NCI-H524 treated with DMSO at 0.1 percent for 48 hours (cell line): Measurements from ENCODE around the gene IGFALS.

ENCODE experiments used
- DNase-seq: peaks from one replicate; lab custom pipeline; 2025; lab: John Stamatoyannopoulos, UW

The IGFALS gene

DNA sequence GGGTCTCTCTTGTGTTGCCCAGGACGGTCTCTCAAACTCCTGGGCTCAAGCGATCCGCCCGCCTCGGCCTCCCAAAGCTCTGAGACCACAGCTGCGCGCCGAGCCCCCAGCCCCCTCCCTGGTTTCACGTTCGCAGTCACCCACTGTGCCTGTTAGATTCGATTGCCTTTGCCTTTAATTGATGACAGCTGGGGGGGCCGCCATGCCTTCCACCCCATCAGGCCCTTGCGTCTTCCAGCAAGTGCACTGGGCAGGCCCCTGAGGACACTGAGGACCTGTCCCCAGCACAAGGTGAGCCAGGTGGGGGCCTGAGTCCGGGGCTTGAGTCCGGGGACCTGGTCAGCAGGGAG, 3.3 kb downstream of the IGFALS start:
- DNase-seq: no peak

DNA sequence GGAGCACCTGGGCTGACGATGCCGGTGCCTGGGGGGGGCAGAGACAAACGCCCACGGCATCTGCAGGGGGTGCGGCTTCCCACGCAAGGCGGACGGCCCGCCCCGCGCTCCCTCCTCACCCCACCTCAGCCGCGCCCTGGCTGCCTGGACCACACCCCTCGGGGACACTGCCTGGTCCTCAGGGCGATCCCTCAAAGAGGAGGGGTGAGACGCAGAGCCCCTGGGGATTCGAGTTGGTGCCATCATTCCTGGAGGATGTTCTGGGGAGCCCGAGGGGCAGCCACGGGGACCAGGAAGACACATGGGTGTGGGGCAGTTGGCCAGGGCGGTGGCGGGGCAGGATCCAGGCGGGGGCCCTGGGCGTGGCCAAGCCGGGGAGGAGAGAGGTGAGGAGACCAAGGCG, 3.9 kb downstream of the IGFALS start:
- DNase-seq: no peak

DNA sequence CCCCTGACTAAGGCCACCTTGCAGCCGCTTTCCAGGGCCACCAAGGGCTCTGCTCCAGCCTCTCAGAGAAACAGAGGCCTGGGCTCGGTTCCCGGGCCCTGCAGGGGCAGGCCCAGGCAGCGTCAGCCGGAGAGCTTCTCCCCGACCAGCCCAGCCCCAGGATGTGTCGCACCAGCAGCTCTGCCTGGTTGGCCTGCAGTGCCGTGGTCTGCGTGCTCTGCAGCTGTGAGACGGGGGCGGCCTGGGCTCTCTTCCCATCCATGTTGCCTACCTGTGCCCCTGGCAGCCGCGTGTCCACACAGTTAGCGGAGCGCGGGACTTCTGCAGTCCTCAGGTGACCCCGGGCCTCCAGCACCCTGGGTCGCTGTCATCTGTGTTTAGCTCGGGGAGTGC, 4.8 kb downstream of the IGFALS start:
- no peak for DNase-seq

DNA sequence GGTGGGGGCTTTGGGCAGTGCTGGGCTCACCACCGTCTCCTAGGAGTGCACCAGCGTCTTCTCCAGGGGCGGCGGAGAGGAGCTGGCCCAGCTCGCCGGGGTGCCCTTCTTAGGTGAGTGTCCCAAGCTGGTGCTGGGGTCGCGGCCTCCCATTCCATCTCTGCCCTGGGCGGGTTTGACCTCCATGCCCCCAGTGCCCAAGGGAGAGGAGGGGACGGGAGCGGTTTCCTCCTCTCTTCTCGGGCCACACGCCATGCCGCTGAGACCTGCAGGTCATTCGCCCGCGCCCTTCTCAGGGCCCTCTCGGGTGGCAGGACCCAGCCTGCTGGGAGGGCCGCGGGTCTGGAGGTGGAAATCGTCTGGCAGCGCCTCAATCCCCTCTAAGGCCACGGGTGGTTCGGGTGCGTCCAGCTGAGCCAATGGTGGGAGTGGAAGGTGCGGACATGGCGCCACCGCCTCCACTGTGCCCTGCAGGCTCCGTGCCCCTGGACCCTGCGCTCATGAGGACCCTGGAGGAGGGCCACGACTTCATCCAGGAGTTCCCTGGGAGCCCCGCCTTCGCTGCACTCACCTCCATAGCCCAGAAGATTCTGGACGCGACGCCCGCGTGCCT, 5.3 kb downstream of the IGFALS start:
- no peak for DNase-seq

DNA sequence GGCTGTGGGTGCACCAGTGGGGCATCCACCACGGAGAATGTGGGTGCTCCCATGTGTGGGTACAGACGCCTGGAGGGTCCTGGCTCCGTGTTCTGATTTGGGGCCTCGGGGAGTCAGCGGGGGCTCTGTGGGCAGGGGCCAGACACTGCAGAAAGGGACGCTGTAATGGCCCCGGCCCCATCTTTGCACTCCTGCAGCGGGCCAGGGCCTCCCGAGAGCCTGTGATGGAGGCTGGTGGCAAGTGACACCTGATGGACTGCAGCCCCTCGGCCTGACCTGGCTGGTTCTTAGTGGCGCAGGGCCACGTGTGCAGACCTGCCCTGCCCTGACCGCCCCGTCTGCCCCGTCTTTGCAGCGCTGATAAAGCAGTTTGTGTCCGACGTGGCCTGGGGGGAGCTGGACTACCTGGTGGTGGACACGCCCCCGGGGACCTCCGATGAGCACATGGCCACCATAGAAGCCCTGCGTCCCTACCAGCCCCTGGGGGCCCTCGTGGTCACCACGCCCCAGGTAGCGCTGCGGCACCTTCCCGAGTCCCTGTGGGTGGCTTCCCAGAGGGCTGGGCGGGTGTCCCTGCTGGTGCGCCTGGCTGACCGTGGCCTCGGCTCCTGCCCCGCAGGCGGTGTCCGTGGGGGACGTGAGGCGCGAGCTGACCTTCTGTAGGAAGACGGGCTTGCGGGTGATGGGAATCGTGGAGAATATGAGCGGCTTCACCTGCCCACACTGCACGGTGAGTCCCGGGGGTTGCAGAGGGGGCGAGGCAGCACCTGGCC, 6.0 kb downstream of the IGFALS start:
- DNase-seq: no peak

DNA sequence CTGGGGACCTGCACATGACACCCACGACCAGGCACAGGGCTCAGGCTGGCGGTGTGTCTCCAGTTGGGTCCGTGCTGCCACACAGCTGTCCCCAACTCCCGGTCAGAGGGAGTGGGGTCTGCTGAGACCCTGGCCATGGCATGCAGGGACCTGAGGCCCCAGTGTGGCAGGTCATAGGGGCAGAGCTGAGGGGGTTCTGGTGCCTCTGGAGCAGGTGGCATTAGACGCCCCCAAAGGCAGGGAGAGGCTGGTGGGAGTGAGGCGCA, 6.5 kb downstream of the IGFALS start:
- DNase-seq: no peak

DNA sequence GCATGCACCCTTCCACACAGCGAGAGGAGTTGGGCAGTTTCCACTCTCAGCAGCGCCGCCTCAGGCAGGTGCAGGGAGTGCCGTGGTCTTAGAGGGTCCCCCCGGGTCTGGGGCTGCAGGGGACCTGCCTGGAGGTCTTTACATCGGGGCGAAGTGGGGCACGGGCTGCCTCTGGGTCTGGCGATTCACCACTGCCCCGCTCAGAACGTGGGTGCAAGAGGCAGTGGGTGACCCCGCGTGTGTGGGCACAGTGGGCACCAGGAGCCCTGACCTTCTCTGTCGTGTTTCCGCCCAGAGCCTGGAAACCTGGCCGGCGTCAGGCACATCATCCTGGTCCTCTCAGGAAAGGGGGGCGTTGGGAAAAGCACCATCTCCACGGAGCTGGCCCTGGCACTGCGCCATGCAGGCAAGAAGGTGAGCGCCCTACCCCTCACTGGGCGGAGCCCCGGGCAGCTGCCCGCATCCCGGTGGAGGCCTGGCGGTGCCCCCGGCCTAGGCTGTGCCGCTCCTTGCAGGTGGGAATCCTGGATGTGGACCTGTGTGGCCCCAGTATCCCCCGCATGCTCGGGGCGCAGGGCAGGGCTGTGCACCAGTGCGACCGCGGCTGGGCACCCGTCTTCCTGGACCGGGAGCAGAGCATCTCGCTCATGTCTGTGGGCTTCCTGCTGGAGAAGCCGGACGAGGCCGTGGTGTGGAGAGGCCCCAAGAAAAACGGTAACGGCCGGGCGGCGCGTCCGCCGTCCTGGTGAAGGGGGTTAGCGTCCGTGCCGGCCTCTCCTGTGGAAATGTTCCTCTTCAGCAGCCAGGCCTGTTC, 7.1 kb downstream of the IGFALS start:
- no peak for DNase-seq

DNA sequence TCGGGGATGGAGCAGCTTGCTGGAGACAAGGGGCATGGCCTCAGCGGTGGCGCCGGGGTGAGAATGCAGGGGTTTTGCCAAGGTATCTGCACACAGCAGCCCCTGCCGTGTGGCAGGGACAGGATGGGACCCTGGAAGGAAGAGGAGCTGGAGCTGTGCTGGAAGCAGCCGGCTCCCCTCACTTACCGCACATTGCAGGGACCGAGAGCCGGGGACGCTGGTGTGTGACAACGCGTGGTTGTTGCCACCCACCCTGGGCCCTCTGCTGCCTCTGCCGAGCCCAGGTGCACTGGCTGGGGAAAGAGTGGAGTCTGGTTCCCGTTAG, 7.7 kb downstream of the IGFALS start:
- no peak for DNase-seq

DNA sequence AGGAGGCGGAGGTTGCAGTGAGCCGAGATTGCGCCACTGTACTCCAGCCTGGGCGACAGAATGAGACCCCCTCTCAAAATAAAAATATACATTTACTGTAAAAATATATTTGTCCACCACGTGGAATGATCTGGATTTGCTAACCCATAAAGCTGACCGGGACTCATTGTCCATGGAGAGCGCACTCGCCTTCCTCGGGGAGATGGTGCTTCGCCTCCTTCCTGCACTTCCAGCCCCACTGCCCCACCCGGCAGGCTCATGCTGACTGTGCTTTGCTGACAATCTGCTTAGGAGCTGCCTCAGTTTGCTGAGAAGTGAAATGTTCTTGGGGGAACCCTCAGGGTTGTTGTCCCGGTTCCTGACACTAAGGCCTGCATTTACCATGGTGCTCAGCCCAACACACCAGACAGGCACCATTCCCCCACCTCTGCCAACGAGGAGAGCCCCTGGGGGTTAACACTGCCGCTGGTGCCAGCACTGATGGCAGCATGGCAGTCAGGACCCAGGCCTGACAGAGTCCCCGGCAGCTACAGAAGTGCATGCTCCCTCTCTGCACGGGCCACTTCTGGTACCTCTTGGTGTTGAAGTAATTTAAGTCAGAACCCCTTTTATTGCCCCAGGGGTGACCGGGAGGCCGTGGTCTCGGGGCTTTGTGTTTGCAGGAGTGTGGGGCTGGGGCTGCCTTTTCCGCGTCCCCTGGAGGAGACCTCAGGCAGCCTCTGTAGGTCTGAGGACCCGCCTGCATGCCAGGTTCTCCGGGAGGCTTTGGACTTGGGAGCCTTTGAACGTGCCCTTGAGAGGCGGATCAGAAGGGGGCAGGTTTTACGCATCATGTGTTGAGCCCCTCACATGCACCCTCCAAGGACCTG, 8.3 kb downstream of the IGFALS start:
- DNase-seq: no peak

DNA sequence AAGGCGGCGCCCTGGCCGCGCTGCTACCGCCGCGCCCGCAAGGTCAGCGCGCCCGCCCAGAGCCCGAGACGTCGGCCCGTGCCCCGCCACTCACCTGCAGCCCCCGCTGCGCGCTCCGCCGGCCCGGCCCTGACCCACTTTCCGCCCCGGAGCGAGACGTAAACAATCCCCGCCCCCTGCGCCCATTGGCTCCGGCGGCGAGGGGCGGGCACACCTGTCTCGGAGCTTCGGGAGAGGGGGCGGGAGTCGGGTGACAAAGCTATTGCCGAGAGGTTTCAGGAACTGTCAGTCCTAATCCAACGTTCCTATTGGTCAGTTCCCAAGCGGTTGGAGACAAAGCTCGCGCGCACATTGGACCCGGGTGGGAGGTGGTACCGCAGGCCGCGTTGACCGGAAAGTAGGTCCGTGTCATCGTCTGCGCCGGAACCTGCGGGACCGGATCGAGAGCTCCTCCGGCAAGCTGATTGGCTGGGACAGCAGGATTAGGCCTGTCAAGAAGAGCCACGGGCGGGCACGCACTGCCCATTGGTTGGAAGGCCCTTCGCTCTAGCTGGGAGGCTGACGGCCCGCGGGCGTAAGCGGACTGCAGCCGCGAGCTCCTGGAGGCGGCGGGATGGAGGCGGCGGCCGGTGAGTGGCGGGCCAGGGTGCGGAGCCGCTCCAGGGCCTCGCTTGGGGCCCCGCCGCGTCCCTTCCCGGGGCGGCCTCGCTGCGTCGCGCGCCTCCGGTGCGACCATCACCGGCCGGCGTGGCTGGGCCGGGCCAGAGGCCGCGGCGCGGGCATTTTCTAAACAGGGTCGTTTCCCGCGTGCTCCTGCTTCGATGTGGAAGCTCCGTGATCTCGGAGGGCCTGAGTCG, 10.9 kb downstream of the IGFALS start, which contains the start of the genes NUBP2 and SPSB3:
TSS of gene NUBP2 (plus strand) at position 553 of the 857 bp plus-strand sequence. CDS start at position 614, 61 bp downstream.
TSS of gene SPSB3 (minus strand) at position 164 of the 857 bp plus-strand sequence. CDS start 1,088 bp downstream, outside the sequence.
- peak; percentile 99 for DNase-seq

DNA sequence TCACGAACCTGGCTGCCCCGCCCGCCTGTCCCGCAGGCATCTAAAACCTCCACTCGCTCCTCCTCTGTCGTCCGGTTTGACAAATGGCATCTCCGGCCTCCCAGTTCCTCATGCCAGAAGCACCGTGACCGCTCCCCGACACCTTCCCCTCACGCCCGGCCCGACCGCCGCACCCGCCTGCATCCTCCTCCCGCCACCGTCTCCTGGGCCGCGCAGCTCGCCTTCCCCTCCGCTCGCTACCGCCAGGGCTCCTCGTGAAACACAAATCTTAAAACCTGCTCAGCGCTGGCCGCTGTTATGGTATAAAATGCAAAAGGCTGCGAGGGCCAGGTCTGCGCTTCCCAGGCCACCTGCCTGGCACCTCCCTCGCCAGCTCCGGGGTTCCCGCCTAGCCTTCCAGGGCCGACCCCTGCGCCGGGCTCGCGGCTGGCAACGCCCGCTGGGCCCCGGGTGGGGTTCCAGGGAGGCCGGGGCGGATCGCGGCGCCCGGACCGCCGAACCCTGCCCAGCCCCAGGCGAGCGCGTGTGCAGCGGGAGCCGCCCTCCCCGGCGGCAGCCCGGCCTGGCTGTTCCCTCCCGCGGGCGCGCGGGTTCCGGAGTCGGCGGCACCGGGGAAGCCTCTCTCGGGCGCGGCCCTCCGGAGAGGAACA, 11.6 kb downstream of the IGFALS start:
- no peak for DNase-seq

DNA sequence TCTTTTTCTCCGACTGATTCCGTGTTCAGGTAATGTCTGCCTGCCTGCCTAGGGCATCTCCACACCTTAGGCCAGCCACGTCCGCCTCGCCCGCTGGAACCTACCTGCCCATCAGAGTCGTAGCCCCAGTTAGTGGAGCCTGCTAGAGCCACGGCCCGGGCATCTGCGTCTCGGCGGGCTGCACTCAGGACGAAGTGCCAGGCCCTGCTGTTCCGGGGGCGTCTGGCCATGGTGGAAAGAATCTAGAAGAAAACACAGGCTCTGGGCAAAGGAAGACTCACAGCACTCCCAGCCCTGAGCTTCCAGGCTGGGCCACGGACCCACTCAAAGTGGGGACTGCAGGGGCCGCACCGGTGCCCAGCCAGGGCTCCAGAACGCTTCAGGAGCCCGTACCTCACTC, 12.3 kb downstream of the IGFALS start:
- no peak for DNase-seq

DNA sequence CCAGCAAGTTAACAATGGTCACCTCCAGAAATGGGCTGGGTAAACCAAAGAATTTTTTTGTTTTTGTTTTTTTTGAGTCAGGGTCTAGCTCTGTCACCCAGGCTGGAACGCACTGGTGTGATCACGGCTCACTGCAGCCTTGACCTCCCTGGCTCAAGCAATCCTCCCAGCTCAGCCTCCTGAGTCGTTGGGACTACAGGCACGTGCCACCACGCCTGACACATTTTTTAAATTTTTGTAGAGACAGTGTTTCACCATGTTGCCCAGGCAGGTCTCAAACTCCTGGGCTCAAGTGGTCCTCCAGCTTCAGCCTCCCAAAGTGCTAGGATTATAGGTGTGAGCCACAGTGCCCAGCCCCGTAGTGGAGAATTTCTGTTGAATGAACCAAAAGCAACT, 12.8 kb downstream of the IGFALS start:
- no peak for DNase-seq

DNA sequence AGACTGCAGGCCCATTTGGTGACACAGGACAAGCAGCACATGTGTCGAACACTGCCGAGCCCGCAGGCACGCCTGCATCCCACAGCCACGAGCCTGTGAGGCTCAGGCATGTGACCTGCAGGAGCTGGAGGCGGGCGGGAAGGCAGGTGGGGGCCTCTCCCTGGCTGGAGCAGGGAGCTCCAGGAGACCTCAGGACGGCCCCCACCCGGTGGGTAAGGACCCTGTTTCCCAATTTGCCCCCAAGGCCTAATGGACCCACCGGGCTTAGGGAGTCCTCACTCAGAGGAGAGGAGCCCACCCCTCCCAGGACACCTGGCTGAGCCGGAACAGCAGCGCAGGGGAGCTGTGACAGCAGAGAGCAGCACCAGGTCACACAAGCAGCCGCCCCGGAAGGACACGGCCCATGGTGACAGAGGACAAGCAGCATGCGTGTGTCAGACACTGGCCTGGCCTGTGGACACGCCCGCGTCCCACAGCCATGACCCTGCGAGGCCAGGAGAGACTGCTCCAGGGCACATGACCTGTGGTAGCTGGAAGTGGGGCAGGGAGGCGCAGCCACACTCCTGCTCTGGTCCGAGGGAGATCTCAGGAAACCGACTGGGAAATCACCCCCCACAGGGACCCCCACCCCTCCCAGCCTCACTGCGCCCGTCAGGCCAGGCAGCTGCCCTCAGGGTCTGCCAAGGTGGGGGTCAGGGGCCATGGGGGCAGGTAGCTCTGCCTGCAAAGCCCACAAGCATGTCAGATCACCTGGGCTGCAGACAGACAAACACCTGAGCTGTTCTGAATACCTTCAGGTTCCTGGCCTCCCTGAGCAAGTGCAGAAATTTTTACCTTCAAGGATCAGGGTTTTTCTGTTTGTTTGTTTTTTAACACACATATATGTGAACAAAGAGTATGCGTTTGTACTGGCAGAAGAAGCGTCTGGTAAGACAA, 13.5 kb downstream of the IGFALS start:
- DNase-seq: no peak

DNA sequence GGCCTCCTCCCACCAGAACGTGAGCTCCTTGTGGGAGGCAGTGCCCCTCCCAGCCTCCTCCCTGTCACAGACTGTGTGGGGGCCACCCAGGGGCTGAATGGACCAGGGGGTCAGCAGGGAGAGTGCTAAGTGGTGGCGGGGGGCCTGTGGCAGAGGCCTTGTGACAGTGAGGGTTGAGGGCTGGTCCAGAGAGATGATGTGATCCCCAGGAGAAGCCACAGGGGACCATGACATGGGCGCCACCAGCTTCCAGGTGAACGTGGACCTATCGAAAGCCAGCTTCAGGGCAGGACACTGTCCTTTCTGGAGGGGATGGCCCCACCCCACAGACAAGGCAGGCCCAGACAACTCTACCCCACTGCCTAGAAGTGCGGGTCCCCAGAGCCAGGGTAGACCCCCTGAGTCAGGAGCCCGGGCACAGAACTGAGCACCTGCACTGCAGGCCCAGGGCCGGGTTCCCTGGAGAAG, 14.2 kb downstream of the IGFALS start:
- DNase-seq: no peak

DNA sequence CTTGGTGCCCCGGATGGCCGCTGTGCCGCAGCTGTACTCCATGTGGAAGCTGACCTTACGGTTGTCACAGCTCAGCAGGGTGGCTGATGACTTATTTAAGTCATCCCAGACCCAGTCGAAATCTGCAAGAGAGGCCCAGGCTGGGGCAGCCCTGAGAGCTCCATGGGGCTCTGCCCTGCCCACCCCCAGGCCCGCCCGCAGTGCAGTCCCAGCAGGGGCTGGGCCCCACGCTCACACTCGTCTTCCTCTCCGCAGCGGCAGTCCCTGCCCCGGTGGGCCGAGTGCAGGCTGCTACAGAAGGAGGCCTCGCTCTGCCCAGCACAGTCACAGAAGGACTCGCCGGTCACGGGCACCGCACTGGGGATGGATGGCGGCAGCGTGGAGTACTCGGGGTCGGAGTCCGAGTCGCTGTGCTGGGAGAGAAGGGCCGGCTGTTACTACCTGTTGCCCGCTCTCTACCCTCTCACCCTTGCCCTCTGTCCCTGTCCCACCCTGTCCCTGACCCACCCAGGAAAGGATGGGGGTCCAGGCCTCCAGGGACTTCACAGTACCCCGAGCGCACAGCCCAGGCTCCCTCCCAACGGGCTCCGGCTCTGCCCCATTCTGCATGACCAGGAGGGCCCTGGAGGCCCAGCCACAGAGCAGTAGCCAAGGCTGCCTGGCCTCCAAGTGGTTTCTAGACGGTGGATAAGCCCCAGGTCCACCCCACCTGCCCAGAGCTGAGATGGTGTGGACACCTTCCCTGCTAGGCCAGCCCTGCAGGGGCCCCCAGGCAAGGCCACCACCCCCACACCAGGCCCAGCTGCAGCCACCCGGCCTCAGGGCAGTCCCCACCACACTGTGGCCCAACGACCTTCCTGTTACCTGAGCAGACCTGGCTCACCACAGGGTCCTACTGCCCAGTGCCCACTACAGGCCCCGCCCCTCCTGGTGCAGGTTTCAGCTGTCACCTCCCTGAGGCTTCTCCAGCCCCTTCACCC, 15.0 kb downstream of the IGFALS start:
- no peak for DNase-seq

DNA sequence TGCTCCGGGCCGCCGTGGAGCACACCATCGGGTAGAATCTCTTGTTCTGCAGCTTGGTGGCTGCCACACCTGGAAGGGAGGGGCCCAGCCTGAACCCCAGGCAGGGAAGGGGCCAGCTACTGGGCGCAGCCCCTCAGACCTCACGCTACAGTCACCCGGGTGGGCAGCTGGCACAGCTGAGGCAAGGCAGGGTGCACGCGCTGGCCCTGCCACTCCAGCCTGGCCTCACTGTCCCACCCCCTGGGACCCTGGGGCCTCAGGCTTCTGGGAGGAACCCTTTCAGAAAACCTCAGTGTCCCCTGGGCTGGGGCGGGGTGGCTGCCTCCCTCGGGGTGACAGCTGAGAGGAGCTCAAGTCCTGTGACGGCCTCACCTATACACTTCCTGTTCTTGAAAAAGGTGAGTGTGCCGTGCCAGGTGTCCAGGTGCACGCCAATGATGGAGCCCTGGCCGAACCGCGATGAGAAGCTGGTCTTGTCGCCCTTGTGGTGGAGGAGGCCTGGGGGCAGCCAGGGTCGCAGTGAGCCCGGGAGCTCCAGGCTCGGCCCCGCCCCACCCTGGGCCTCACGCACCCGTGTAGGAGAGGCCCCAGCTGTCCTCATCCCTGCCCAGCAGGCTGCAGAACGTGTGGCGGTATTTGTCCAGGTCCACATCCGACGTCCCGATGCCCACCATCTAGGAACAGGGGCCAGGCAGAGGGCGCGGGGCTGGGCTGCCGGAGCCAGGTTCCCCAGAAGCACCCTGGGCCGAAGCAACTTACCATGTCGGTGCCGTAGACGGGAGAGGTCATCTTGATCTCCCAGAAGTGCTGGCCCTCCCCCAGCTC, 15.9 kb downstream of the IGFALS start:
- no peak for DNase-seq

DNA sequence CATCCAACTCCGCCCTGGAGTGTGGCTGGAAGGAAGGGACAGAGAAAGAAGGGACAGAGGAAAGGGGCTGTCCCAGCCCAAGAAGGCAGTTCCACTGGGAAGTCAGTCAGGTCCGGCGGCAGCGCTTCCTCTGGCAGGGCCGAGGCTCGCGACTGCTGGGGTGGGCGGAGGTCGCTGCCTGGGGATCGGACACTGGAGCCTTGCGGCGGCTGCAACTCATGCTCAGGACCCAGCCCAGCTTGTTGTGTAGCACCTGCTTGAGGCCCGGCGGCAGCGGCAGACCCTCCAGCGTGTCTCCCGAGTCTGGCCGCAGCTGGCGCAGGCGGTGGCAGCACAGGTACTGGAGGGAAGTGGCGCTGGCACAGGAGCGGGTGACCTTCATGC, 16.5 kb downstream of the IGFALS start:
- DNase-seq: no peak
